ENCODE results near the gene FAF1. TPM values are rescaled to one million over a fixed set of nuclear protein-coding genes. Genes with fewer than 3 reads are reported as not detected.

The FAF1 gene
- total and polyA plus RNA-seq, 2 of the 8 experiments (the other 6 are each of a cell fraction or from before 2014, with no cell fraction given): 10.8 to 65.9 TPM

- TF ChIP-seq, protein P1, sequence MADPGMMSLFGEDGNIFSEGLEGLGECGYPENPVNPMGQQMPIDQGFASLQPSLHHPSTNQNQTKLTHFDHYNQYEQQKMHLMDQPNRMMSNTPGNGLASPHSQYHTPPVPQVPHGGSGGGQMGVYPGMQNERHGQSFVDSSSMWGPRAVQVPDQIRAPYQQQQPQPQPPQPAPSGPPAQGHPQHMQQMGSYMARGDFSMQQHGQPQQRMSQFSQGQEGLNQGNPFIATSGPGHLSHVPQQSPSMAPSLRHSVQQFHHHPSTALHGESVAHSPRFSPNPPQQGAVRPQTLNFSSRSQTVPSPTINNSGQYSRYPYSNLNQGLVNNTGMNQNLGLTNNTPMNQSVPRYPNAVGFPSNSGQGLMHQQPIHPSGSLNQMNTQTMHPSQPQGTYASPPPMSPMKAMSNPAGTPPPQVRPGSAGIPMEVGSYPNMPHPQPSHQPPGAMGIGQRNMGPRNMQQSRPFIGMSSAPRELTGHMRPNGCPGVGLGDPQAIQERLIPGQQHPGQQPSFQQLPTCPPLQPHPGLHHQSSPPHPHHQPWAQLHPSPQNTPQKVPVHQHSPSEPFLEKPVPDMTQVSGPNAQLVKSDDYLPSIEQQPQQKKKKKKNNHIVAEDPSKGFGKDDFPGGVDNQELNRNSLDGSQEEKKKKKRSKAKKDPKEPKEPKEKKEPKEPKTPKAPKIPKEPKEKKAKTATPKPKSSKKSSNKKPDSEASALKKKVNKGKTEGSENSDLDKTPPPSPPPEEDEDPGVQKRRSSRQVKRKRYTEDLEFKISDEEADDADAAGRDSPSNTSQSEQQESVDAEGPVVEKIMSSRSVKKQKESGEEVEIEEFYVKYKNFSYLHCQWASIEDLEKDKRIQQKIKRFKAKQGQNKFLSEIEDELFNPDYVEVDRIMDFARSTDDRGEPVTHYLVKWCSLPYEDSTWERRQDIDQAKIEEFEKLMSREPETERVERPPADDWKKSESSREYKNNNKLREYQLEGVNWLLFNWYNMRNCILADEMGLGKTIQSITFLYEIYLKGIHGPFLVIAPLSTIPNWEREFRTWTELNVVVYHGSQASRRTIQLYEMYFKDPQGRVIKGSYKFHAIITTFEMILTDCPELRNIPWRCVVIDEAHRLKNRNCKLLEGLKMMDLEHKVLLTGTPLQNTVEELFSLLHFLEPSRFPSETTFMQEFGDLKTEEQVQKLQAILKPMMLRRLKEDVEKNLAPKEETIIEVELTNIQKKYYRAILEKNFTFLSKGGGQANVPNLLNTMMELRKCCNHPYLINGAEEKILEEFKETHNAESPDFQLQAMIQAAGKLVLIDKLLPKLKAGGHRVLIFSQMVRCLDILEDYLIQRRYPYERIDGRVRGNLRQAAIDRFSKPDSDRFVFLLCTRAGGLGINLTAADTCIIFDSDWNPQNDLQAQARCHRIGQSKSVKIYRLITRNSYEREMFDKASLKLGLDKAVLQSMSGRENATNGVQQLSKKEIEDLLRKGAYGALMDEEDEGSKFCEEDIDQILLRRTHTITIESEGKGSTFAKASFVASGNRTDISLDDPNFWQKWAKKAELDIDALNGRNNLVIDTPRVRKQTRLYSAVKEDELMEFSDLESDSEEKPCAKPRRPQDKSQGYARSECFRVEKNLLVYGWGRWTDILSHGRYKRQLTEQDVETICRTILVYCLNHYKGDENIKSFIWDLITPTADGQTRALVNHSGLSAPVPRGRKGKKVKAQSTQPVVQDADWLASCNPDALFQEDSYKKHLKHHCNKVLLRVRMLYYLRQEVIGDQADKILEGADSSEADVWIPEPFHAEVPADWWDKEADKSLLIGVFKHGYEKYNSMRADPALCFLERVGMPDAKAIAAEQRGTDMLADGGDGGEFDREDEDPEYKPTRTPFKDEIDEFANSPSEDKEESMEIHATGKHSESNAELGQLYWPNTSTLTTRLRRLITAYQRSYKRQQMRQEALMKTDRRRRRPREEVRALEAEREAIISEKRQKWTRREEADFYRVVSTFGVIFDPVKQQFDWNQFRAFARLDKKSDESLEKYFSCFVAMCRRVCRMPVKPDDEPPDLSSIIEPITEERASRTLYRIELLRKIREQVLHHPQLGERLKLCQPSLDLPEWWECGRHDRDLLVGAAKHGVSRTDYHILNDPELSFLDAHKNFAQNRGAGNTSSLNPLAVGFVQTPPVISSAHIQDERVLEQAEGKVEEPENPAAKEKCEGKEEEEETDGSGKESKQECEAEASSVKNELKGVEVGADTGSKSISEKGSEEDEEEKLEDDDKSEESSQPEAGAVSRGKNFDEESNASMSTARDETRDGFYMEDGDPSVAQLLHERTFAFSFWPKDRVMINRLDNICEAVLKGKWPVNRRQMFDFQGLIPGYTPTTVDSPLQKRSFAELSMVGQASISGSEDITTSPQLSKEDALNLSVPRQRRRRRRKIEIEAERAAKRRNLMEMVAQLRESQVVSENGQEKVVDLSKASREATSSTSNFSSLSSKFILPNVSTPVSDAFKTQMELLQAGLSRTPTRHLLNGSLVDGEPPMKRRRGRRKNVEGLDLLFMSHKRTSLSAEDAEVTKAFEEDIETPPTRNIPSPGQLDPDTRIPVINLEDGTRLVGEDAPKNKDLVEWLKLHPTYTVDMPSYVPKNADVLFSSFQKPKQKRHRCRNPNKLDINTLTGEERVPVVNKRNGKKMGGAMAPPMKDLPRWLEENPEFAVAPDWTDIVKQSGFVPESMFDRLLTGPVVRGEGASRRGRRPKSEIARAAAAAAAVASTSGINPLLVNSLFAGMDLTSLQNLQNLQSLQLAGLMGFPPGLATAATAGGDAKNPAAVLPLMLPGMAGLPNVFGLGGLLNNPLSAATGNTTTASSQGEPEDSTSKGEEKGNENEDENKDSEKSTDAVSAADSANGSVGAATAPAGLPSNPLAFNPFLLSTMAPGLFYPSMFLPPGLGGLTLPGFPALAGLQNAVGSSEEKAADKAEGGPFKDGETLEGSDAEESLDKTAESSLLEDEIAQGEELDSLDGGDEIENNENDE (IDR thresholded peaks at IDR 0.05; ENCODE audit: insufficient replicate concordance, low read length): no peak
Measured at GRCh38 chr1:50417946-50418599, 542.0 kb downstream of the FAF1 start (continued).

Measured in H1 (cell line).